ENCODE measurements around the gene ITGB2.

ITGB2 gene

GRCh38 chr21:44900559-44901251 is 20.0 kb downstream of the ITGB2 start:
- no peak overlapping the region for H3K4me3 ChIP-seq (ENCODE audit: low read depth, low read length)
- no peak for DNase-seq (ENCODE audit: low read depth)
- TF ChIP-seq CTCF (conservative IDR thresholded peaks at IDR 0.05; ENCODE audit: low read depth, low read length): no peak

DNA sequence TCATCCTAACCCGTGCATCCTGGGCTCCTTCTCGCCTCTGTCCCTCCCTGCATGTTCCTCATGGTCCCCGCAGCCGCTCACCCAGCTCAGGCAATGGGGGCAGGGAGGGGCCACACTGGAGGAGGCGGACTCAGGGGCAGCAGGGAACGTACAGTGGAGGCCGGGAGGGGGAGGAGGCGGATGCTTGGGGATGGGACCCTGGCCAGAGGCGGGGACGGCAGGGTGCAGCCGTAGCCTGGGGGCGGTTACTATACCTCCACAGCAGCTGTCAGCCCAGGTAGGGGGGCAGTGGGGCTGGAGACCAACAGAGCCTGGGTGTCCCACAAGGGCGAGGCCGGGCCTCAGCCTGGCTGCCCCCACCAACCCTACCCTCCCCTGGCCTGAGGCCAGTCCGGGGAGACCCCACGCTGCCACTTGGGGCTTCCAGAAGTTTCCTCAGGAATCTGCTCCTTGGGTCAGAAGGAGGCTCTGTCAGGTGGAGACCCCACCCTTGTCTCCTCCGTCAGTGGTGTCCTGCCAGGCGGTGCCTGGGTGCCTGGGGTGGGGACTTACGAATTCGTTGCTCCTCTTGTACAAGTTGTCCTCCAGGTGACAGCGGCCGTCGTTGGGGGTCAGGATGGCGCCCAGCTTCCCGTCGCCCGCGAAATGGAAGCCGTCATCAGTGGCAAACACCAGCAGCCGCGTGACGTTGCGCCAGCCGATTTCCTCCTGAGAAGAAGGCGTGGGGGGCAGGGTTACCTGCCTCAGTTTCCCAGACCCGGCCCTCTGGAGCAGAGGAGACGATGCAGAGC is 20.7 kb downstream of the ITGB2 start:
- H3K4me3 ChIP-seq (ENCODE audit: low read depth, low read length): no peak overlapping the region
- TF ChIP-seq CTCF (conservative IDR thresholded peaks at IDR 0.05; ENCODE audit: low read depth, low read length): no peak
- DNase-seq (ENCODE audit: low read depth): no peak

GRCh38 chr21:44898851-44899767 is 21.6 kb downstream of the ITGB2 start:
- H3K4me3 ChIP-seq (ENCODE audit: low read depth, low read length): no peak overlapping the region
- no peak for TF ChIP-seq CTCF (conservative IDR thresholded peaks at IDR 0.05; ENCODE audit: low read depth, low read length)
- DNase-seq (ENCODE audit: low read depth): no peak

GRCh38 chr21:44898011-44898488 is 22.6 kb downstream of the ITGB2 start:
- no peak overlapping the region for H3K4me3 ChIP-seq (ENCODE audit: low read depth, low read length)
- TF ChIP-seq CTCF (conservative IDR thresholded peaks at IDR 0.05; ENCODE audit: low read depth, low read length): no peak
- DNase-seq (ENCODE audit: low read depth): no peak

DNA sequence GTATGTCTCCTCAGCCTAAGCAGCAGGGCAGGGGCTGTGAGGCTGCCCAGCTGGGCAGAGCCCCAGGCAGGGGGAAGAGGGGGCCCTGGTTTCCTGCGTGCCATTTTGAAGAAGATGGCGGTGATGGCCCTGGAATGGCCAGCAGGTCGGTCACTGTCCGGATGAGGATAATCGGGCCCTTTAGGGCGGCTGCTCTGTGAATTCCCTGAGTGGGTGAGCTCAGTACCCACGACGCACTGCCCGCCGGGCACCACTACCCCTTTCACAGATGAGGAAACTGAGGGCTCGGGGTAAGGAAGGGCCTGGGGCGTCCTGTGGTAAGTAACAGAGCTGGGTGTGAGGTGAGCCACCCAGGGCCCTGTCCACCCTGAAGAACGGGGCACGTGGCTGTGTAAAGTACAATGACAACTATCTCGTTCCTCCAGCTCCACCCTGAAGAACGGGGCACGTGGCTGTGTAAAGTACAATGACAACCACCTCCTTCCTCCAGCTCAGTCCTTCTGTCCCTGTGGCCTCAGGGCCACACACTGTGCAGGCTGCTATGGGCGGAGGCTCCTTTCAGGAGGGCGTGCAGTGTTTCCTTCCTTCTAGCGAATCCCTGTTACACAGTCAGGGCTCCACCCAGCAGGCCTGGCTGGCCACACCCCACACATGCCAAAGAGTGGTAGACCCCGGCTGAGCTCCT is 23.2 kb downstream of the ITGB2 start:
- DNase-seq (ENCODE audit: low read depth): no peak
- H3K4me3 ChIP-seq (ENCODE audit: low read depth, low read length): no peak overlapping the region
- no peak for TF ChIP-seq CTCF (conservative IDR thresholded peaks at IDR 0.05; ENCODE audit: low read depth, low read length)

GRCh38 chr21:44896561-44897286 is 24.0 kb downstream of the ITGB2 start:
- DNase-seq (ENCODE audit: low read depth): no peak
- no peak overlapping the region for H3K4me3 ChIP-seq (ENCODE audit: low read depth, low read length)
- no peak for TF ChIP-seq CTCF (conservative IDR thresholded peaks at IDR 0.05; ENCODE audit: low read depth, low read length)
